Fibroblast of villous mesenchyme (primary cell): ENCODE results near the gene SYT3. TPM values are rescaled to one million over a fixed set of nuclear protein-coding genes. Genes with fewer than 3 reads are reported as not detected.

Experiments used
- DNase-seq: peaks from one replicate; pipeline ENCODE4 v3.0.0-alpha.2; 2010; ENCODE audit warnings: low read depth
- H3K4me3 ChIP-seq: 2 replicates; pipeline ENCODE4 v1.5.1; 2011; ENCODE audit warnings: low read depth, mild to moderate bottlenecking, low read length
- total RNA-seq: library from RNA; depleted of rRNA; stranded (reverse); fragments of >200 nt; gene quantifications from 2 replicates; pipeline ENCODE4 v1.2.3, GENCODE V29; 2012
- TF ChIP-seq, protein P1 (sequence below): IDR thresholded peaks from 2 replicates; pipeline ENCODE4 v1.5.1; 2012; ENCODE audit warnings: low read depth, mild to moderate bottlenecking, low read length; ENCODE audit not compliant: insufficient read depth

Gene SYT3, protein sequence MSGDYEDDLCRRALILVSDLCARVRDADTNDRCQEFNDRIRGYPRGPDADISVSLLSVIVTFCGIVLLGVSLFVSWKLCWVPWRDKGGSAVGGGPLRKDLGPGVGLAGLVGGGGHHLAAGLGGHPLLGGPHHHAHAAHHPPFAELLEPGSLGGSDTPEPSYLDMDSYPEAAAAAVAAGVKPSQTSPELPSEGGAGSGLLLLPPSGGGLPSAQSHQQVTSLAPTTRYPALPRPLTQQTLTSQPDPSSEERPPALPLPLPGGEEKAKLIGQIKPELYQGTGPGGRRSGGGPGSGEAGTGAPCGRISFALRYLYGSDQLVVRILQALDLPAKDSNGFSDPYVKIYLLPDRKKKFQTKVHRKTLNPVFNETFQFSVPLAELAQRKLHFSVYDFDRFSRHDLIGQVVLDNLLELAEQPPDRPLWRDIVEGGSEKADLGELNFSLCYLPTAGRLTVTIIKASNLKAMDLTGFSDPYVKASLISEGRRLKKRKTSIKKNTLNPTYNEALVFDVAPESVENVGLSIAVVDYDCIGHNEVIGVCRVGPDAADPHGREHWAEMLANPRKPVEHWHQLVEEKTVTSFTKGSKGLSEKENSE
- under 0.01 TPM in 1 of 2 replicates, not detected in the other for total RNA-seq

DNA sequence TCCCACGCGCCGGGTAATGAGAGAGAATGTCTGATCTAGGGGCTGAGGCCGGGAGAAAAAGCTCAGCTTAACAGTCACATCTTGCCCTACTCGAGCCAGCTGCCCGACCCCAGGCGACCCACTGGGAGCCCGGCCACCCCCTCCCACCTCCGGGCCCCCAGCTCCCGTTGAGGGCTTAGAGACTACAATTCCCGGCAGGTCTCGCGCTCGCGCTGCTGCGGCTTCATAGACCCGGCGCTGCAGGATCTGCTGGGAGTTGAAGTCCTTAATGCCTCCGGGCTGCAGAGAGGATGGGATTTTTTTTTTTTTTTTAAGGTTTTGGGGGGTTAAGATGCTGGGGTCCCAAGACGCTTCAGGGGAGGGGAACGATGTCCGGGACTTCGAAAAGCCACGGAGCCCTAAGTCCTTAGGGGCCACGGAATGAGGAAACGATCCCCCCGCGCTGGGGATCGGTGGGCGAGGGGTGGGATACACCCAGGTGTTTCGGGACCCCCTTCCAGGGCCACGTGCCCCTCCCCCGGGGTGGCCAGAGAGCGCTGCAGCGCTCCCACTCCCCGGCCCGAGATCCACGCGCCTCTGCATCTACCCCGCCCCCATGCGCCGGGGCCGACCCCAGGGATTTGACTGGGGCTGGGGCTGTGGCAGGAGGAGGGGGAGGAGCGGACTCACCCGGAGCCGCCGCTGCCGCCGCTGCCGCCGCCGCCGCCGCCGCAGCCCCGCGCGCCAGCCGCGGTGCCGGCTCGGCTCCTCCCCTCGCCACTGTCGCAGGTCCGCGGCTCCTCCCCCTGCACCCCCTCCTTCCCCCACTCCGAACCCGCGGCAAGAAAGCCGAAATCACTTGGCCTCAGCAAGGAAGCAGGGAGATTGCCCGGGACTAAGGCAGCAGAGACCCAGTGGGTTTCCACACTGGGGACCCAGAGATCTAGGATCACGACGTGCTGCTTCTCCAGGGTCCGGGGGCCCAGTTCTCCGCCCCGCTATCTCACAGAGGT lies at the start of gene SYT3:
TSS of gene SYT3 (minus strand) at position 761 of the 992 bp plus-strand sequence. CDS start 2,470 bp downstream, outside the sequence.
- peak within 1 kb of the TSS; percentile 37 for H3K4me3 ChIP-seq
- DNase-seq = peak; percentile 12
- TF ChIP-seq, protein P1, sequence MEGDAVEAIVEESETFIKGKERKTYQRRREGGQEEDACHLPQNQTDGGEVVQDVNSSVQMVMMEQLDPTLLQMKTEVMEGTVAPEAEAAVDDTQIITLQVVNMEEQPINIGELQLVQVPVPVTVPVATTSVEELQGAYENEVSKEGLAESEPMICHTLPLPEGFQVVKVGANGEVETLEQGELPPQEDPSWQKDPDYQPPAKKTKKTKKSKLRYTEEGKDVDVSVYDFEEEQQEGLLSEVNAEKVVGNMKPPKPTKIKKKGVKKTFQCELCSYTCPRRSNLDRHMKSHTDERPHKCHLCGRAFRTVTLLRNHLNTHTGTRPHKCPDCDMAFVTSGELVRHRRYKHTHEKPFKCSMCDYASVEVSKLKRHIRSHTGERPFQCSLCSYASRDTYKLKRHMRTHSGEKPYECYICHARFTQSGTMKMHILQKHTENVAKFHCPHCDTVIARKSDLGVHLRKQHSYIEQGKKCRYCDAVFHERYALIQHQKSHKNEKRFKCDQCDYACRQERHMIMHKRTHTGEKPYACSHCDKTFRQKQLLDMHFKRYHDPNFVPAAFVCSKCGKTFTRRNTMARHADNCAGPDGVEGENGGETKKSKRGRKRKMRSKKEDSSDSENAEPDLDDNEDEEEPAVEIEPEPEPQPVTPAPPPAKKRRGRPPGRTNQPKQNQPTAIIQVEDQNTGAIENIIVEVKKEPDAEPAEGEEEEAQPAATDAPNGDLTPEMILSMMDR = no peak

DNA sequence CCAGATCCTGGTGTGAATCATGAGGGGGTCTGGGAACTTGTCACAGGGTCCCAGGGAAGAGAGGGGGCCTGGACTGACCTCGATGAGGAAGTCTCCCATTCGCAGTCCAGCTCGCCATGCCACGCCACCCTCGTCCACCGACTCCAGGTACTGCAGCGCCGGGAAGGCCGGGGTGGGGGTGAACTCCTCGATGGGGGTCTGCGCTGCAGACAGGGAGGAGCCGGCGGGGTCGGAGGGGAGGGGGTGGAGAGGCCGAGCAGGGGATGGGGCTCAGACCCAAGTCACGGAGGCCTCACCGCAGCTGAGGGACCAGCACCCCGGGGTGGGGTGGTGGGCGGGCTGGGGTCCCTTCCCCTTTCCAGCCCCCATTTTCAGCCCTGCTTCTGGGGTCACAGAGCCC lies 49.1 kb upstream of the SYT3 start:
- no peak for DNase-seq
- TF ChIP-seq, protein P1 = no peak
- H3K4me3 ChIP-seq = no peak overlapping the region

DNA sequence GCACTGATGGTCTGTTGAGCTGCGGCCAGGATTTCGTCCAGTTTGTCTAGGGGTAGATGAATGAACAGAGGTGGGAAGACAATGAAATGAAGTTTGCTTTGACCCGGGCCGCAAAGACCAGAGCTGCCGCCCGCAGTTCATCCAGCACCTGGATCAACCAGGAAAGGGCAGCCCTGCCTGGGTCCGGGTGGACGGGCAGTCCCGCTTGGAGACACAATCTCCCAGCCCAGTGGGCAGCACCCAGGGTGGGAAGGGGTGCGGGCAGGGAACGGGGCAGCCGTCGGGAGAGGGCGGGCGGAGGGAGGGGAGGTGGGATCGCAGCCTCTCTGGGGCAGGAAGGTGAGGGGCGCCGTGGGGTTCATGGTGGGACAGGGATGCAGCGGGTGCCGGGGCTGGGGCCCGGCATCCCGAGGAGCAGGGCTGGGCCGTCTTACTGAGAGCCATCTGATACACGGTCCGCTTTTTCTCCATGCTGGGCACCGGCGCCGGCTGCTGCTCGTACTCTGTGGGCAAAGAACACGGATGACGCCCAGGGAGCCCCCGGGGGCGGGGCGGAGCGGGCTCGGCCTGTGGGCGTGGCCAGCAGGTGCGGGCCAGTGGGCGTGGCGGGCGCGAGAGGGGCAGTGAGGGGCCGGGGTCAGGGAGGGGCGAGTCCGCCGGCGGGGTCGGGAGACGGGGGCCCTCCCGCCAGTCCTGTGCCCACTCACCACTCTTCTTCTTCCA lies 46.8 kb upstream of the SYT3 start:
- no peak for DNase-seq
- TF ChIP-seq, protein P1 = no peak
- no peak overlapping the region for H3K4me3 ChIP-seq

DNA sequence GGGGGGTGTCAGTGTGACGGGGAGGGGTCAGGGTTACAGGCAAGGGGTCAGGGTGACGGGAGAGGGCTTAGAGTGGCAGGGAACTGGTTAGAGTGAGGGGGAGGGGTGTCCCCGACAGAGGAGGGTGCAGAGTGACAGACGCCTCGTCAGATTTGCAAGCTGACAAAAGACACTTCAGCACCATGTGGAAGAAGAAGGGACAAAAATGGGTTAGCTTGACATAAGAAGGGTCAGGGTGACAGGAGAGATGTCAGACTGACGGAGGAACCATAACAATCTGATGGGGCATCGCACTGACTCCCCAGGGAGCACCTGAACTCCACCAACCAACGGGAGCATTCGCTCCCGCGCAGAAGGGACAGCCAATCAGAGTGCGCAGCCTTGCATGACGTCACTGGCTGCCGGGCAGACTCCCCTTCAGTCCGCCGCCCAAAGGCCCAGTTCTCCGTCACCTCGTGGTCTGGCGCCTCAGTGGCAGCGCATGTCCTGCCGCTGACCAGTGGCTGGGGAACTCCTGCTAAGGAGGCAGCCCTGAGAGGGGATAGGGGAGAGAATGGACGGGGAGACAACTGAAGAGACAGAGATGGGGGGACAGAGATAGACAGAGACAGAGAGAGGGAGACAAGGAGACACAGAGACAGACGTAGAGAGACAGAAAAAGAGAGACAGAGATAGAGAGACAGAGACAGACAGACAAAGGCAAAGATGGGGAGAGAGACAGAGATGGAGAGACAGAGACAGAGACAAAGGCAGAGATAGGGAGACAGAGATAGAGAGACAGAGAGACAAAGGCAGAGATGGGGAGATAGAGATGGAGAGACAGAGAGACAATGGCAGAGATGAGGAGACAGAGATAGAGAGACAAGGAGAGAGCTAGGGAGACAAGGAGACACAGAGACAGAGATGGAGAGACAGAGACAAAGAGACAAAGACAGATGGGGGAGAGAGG lies 39.8 kb upstream of the SYT3 start:
- DNase-seq = peak; percentile 48
- TF ChIP-seq, protein P1 = no peak
- no peak overlapping the region for H3K4me3 ChIP-seq

DNA sequence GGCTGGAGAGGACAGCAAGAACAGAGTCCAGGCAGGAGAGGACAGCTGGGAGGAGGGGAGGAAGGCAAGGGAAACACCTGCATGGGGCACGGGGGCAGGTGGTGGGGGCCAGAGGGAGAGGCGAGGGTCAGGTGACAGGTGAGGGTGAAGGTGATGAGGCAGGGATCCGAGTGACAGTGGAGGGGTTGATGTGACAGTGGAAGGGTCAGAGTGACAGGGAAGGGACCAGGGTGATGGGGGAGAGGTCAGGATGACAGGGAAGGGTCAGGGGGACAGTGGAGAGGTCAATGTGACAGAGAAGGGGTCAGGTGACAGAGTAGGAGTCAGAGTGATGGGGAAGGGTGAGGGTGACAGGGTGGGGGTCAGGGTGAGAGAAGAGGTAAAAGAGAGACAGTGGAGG lies 38.6 kb upstream of the SYT3 start:
- H3K4me3 ChIP-seq = no peak overlapping the region
- TF ChIP-seq, protein P1 = no peak
- no peak for DNase-seq
